ENCODE results near the gene TMBIM4. TPM values are rescaled to one million over a fixed set of nuclear protein-coding genes. Genes with fewer than 3 reads are reported as not detected.
"Not testable (repeated sequence)": the region's sequence is repeated elsewhere in the genome, so short reads cannot be mapped to it uniquely, and the experiment has no call there.

TMBIM4 gene, protein sequence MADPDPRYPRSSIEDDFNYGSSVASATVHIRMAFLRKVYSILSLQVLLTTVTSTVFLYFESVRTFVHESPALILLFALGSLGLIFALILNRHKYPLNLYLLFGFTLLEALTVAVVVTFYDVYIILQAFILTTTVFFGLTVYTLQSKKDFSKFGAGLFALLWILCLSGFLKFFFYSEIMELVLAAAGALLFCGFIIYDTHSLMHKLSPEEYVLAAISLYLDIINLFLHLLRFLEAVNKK
- total RNA-seq, result 100 to 1,000 TPM in 1 of 2 donors, 10 to 100 TPM in 1; 74.4 to 125 TPM
- polyA plus RNA-seq (ENCODE audit: insufficient read length in 2 of 2), result 10 to 100 TPM; 89.1 to 94.6 TPM
- long read RNA-seq, donor 1, transcript TMBIM4-202 (7 exons, 2,952 nt), result major isoform, 74 of 90 reads
- long read RNA-seq, donor 1, partial matches to known transcripts, result 8 of 90 reads
- long read RNA-seq, donor 1, other reads (novel, unspliced or antisense), result 0 of 90 reads
- long read RNA-seq, donor 2, transcript TMBIM4-202 (7 exons, 2,952 nt), result major isoform, 32 of 36 reads
- long read RNA-seq, donor 2, partial matches to known transcripts, result 0 of 36 reads
- long read RNA-seq, donor 2, other reads (novel, unspliced or antisense), result 0 of 36 reads
- long read RNA-seq, donor 3, transcript TMBIM4-202 (7 exons, 2,952 nt), result major isoform, 33 of 36 reads
- long read RNA-seq, donor 3, partial matches to known transcripts, result 0 of 36 reads
- long read RNA-seq, donor 3, other reads (novel, unspliced or antisense), result 0 of 36 reads
- long read RNA-seq, donor 4, transcript TMBIM4-206 (2 exons, 552 nt), result minor isoform, 10 of 145 reads
- long read RNA-seq, donor 4, transcript TMBIM4-203 (6 exons, 844 nt), result minor isoform, 5 of 145 reads
- long read RNA-seq, donor 4, transcript TMBIM4-202 (7 exons, 2,952 nt), result major isoform, 119 of 145 reads
- long read RNA-seq, donor 4, partial matches to known transcripts, result 5 of 145 reads
- long read RNA-seq, donor 4, other reads (novel, unspliced or antisense), result 0 of 145 reads

DNA sequence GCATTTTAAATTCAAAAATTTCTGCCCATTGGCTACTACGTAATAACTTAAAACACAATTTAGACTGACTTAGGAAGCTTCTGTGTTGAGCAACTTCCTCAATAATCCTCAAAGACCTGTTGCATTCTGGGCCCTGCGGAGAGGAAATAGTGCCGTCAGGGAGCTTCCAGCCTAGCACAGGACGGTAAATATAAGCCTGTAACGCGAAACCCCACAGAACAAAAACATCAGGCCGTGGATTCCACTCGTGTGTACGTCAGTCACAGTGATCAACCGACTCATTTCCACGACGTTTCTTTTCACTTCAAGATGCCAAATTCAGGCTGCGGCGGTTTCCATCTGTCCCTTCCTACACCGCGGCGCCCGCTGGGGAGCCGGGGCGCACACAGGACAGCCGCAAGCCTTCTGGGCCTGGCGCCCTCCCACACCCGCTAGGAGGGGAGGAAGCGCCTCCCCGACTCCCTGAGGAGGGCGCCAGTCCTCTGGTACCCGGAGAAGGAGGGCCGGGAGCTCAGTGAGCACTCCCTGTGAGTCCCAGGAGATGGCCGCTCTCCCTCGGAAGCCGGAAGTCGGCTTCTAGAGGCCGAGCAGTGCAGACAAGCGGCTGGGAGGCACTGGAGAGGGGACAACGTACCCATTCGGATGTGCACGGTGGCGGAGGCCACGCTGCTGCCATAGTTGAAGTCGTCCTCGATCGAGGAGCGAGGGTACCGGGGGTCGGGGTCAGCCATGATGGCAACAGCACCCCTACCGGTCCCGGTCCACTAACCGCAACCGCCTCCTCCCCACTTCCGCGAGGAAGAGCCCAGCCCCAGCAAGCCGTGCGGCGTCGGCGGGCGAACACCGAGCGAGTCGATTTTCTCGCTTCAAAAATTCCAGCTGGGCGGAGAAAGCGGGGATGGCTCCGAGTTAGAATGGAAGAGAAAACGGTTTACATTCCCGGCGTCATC, at the start of gene TMBIM4:
Gene TMBIM4 (minus strand): TSS at position 776 of the 950 bp plus-strand sequence. CDS start 45 bp downstream, at position 731.
- Histone ChIP-seq H3K27me3 (ENCODE audit: control insufficient read depth, insufficient read depth, low read length) (no peaks in the 10 kb centered on the region), H3K27ac (ENCODE audit: low read depth, low read length) (peak within 1 kb of the TSS; percentile 99), H3K36me3 (ENCODE audit: control insufficient read depth, insufficient read depth, low read length) (no peaks in the 10 kb centered on the region), H3K4me3 (ENCODE audit: low read depth, low read length) (peak within 1 kb of the TSS; percentile 69), H3K4me1 (ENCODE audit: control insufficient read depth, insufficient read depth, low read length) (peaks cover 10% of the 10 kb centered on the region), H3K9me3 (ENCODE audit: control insufficient read depth, insufficient read depth, low read length) (peaks cover 2% of the 10 kb centered on the region)
- WGBS (ENCODE audit: insufficient coverage), result 0% methylated on average over 62 of the region's 67 CpGs
- DNase-seq (ENCODE audit: low read depth in 4 of 6, low spot score in 6 of 6), result peak; percentile 61 to 96 (median 86)

DNA sequence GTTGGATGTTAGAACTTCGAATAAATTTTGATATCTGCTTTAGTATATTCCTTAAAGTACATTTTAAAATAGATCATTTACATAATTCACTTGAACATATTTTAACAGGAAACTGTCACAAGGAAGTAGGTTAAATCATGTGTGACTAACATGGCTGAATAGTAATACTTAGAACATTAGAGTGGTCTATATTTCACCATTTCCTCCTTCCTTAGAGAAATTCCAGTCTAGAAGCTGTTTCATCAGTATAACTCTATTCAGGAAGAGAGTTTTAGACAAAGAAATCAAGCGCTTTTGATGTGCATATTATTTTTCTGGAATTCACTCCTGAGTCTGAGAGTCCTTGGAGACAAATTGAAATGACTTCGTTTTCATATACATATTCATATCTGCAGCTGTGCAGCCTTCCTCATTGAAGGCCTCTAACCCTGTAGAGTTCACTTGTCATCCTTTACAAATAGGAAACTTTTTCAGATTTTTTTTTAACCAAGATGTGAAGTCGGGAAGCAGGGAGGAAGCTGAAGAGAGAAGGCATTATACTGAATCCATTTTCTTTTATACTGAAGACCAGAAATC, 47.6 kb upstream of the TMBIM4 start:
- Histone ChIP-seq H3K9me3 (ENCODE audit: control insufficient read depth, insufficient read depth, low read length) (no peaks in the 10 kb centered on the region), H3K27me3 (ENCODE audit: control insufficient read depth, insufficient read depth, low read length) (no peaks in the 10 kb centered on the region), H3K4me1 (ENCODE audit: control insufficient read depth, insufficient read depth, low read length) (no peaks in the 10 kb centered on the region), H3K27ac (ENCODE audit: low read depth, low read length) (no peak overlapping the region), H3K36me3 (ENCODE audit: control insufficient read depth, insufficient read depth, low read length) (no peaks in the 10 kb centered on the region), H3K4me3 (ENCODE audit: low read depth, low read length) (no peak overlapping the region)
- no CpG with 5 or more reads among the region's 4 CpGs for WGBS (ENCODE audit: insufficient coverage)
- no peak for DNase-seq (ENCODE audit: low read depth in 4 of 6, low spot score in 6 of 6)

DNA sequence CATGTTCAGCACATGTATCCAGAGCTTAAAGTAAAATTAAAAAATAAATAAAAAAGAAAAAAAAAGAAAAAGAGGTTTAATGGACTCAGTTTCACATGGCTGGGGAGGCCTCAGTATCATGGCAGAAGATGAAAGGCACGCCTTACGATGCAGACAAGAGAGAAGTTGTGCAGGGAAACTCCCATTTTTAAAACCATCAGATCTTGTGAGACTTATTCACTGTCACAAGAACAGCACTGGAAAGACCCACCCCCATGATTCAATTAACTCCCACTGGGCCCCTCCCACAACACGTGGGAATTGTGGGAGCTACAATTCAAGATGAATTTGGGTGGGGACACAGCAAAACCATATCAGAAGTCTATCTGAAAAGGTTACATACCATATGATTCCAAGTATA, 43.2 kb upstream of the TMBIM4 start:
- H3K27ac ChIP-seq (ENCODE audit: low read depth, low read length); H3K27me3 ChIP-seq (ENCODE audit: control insufficient read depth, insufficient read depth, low read length); H3K4me3 ChIP-seq (ENCODE audit: low read depth, low read length); DNase-seq (ENCODE audit: low read depth in 4 of 6, low spot score in 6 of 6); H3K4me1 ChIP-seq (ENCODE audit: control insufficient read depth, insufficient read depth, low read length); H3K36me3 ChIP-seq (ENCODE audit: control insufficient read depth, insufficient read depth, low read length); H3K9me3 ChIP-seq (ENCODE audit: control insufficient read depth, insufficient read depth, low read length): not testable (repeated sequence)
- 93% methylated on average over 2 of the region's 3 CpGs for WGBS (ENCODE audit: insufficient coverage)

DNA sequence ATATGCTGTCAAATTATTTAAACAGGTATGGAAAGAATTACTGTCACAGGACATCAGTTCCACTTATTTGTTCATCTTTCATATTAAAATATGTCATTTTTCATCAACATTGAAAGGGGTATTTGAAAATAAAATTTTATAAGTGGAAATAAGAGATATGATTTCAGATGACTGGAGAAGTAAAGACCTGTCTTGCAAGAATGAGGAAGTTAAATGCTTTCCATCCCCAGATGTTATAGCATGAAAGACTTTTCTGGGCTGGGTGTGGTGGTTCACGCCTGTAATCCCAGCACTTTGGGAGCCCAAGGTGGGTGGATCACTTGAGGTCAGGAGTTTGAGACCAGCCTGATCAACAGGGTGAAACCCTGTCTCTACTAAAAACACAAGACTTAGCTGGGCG, 41.8 kb upstream of the TMBIM4 start:
- H3K36me3 ChIP-seq (ENCODE audit: control insufficient read depth, insufficient read depth, low read length); H3K4me3 ChIP-seq (ENCODE audit: low read depth, low read length); H3K9me3 ChIP-seq (ENCODE audit: control insufficient read depth, insufficient read depth, low read length); H3K4me1 ChIP-seq (ENCODE audit: control insufficient read depth, insufficient read depth, low read length); H3K27ac ChIP-seq (ENCODE audit: low read depth, low read length); H3K27me3 ChIP-seq (ENCODE audit: control insufficient read depth, insufficient read depth, low read length); DNase-seq (ENCODE audit: low read depth in 4 of 6, low spot score in 6 of 6): not testable (repeated sequence)
- 100% methylated on average over 1 of the region's 2 CpGs for WGBS (ENCODE audit: insufficient coverage)

DNA sequence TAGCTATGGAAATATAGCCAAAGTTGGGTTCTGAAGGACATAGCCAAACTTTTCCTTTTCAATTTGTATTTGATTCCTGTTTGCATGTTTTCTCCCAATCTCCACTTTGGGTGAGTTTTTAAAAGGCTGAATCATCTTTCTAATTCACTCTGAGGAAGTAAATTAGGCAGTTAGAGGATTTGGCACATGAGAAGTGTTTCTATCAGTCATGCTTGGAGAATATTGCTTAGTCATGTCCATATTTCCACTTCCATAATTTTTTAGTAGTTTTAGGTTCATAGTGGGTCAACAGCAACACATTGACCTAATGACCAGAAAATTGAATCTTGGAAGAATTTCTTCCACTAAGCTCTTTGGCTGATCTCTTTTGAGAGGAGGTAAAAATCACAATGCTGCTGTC, 41.0 kb upstream of the TMBIM4 start:
- H3K27me3 ChIP-seq (ENCODE audit: control insufficient read depth, insufficient read depth, low read length), result no peaks in the 10 kb centered on the region
- no peaks in the 10 kb centered on the region for H3K4me1 ChIP-seq (ENCODE audit: control insufficient read depth, insufficient read depth, low read length)
- no peak overlapping the region for H3K4me3 ChIP-seq (ENCODE audit: low read depth, low read length)
- no peak overlapping the region for H3K27ac ChIP-seq (ENCODE audit: low read depth, low read length)
- no peaks in the 10 kb centered on the region for H3K36me3 ChIP-seq (ENCODE audit: control insufficient read depth, insufficient read depth, low read length)
- no peak for DNase-seq (ENCODE audit: low read depth in 4 of 6, low spot score in 6 of 6)
- no peaks in the 10 kb centered on the region for H3K9me3 ChIP-seq (ENCODE audit: control insufficient read depth, insufficient read depth, low read length)

DNA sequence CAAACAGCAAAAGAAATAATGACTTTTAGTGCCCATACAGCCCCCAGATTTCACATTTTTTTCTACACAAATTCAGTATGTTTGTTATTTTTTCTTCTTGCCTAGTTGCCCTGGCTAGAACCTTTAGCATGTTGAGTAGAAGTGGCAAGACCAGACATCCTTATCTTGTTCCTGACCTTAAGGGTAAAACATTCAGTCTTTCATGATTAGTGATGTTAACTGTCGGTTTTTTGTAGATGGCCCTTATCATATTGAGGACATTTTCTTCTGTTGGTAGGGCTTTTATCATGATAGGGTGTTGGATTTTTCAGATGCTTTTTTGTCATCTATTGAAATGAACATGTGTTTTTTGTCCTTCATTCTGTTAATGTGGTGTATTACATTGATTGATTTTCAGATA, 36.3 kb upstream of the TMBIM4 start:
- Histone ChIP-seq H3K36me3 (ENCODE audit: control insufficient read depth, insufficient read depth, low read length) (no peaks in the 10 kb centered on the region), H3K9me3 (ENCODE audit: control insufficient read depth, insufficient read depth, low read length) (no peaks in the 10 kb centered on the region), H3K27me3 (ENCODE audit: control insufficient read depth, insufficient read depth, low read length) (no peaks in the 10 kb centered on the region), H3K27ac (ENCODE audit: low read depth, low read length) (no peak overlapping the region), H3K4me3 (ENCODE audit: low read depth, low read length) (no peak overlapping the region), H3K4me1 (ENCODE audit: control insufficient read depth, insufficient read depth, low read length) (no peaks in the 10 kb centered on the region)
- DNase-seq (ENCODE audit: low read depth in 4 of 6, low spot score in 6 of 6), result no peak
- WGBS (ENCODE audit: insufficient coverage), result no CpG with 5 or more reads among the region's 1 CpG

DNA sequence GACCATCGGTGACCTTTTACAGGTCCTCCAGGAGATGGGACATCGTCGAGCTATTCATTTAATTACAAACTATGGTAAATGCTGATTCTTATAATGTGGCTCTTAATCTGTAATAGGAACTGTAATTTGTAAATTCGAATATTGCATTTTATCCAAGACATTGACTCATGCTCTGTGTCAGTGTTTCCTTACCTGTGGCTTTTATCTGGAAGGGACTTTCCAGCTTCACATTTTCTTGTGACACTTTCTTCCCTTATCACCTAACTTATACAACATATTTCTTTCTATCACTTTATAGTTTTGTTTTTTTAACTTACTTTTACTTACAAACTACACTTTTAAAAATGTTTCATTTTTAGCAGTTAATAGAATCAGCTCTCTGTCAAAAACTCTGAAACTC, 34.0 kb upstream of the TMBIM4 start:
- no peaks in the 10 kb centered on the region for H3K27me3 ChIP-seq (ENCODE audit: control insufficient read depth, insufficient read depth, low read length)
- WGBS (ENCODE audit: insufficient coverage), result 60% methylated on average over 1 of the region's 4 CpGs
- H3K36me3 ChIP-seq (ENCODE audit: control insufficient read depth, insufficient read depth, low read length), result no peaks in the 10 kb centered on the region
- H3K9me3 ChIP-seq (ENCODE audit: control insufficient read depth, insufficient read depth, low read length), result no peaks in the 10 kb centered on the region
- H3K4me1 ChIP-seq (ENCODE audit: control insufficient read depth, insufficient read depth, low read length), result no peaks in the 10 kb centered on the region
- DNase-seq (ENCODE audit: low read depth in 4 of 6, low spot score in 6 of 6), result no peak
- H3K27ac ChIP-seq (ENCODE audit: low read depth, low read length), result no peak overlapping the region
- H3K4me3 ChIP-seq (ENCODE audit: low read depth, low read length), result no peak overlapping the region

DNA sequence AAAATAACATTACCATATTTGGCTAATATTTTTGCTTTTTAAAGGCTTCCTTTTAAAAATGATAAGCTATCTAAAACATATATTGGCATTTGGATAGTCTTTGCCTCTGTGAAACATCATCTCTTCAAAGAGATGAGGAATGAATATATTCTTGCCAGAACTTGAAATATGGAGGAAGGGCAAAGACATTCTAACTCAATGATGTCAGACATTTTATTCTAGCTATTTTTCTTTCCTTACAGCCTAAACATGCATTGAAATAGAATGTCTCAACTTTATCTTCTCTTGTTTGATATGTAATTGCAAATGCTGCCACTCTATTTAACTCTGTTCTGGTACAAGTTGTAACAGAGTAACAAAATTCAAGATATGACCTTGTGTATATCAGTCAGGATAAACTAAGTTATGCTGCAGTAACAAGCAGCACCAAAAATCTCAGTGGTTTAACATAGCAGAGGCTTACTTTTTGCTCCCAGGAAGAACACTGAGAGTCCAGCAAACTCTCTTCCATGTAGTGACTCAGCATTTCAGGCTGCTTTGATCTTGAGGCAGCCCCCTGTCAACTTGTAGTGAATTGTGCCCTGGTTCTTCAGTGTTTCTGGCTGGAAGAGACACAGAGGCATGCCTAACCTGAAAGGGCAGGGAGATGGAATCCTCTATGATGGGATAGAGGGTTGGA, 30.2 kb upstream of the TMBIM4 start:
- H3K36me3 ChIP-seq (ENCODE audit: control insufficient read depth, insufficient read depth, low read length), result no peaks in the 10 kb centered on the region
- no peak overlapping the region for H3K27ac ChIP-seq (ENCODE audit: low read depth, low read length)
- H3K9me3 ChIP-seq (ENCODE audit: control insufficient read depth, insufficient read depth, low read length), result no peaks in the 10 kb centered on the region
- DNase-seq (ENCODE audit: low read depth in 4 of 6, low spot score in 6 of 6), result no peak
- no peaks in the 10 kb centered on the region for H3K27me3 ChIP-seq (ENCODE audit: control insufficient read depth, insufficient read depth, low read length)
- H3K4me3 ChIP-seq (ENCODE audit: low read depth, low read length), result no peak overlapping the region
- no peaks in the 10 kb centered on the region for H3K4me1 ChIP-seq (ENCODE audit: control insufficient read depth, insufficient read depth, low read length)
